Loucy (cell line): ENCODE measurements around the gene GSG1L.

Experiments
- H2AFZ ChIP-seq: fragments of 200-600 bp; sonication (generic); 2 replicates; pipeline ENCODE4 v1.6.0; 2016; ENCODE audit warnings: antibody characterized with exemption, mild to moderate bottlenecking, low read length, moderate library complexity
- H3F3A ChIP-seq: fragments of 200-600 bp; 2 replicates; pipeline ENCODE4 v1.6.0; 2016; ENCODE audit warnings: antibody characterized with exemption, low read depth, mild to moderate bottlenecking
- H3K27me3 ChIP-seq: fragments of 200-600 bp; sonication (generic); 2 replicates; pipeline ENCODE4 v1.6.1; 2014; ENCODE audit warnings: low read length, mild to moderate bottlenecking; ENCODE audit not compliant: insufficient read depth, poor library complexity, severe bottlenecking
- H3K36me3 ChIP-seq: fragments of 200-600 bp; sonication (generic); 2 replicates; pipeline ENCODE4 v1.6.1; 2016; ENCODE audit warnings: low read length; ENCODE audit not compliant: insufficient read depth
- H3K4me1 ChIP-seq: fragments of 200-600 bp; sonication (generic); 2 replicates; pipeline ENCODE4 v1.5.1; 2014; ENCODE audit warnings: low read length, mild to moderate bottlenecking; ENCODE audit not compliant: insufficient read depth, poor library complexity, severe bottlenecking
- H3K4me2 ChIP-seq: fragments of 200-600 bp; sonication (generic); 2 replicates; pipeline ENCODE4 v1.6.0; 2014; ENCODE audit warnings: antibody characterized with exemption, low read length, low read depth, mild to moderate bottlenecking; ENCODE audit not compliant: poor library complexity, severe bottlenecking
- H3K4me3 ChIP-seq: fragments of 200-600 bp; sonication (generic); 2 replicates; pipeline ENCODE4 v1.5.1; 2014; ENCODE audit warnings: low read length, mild to moderate bottlenecking, mixed read lengths; ENCODE audit not compliant: poor library complexity, severe bottlenecking
- H3K79me2 ChIP-seq: fragments of 200-600 bp; sonication (generic); 2 replicates; pipeline ENCODE4 v1.6.1; 2014; ENCODE audit warnings: low read length; ENCODE audit not compliant: insufficient read depth
- H3K9ac ChIP-seq: fragments of 200-600 bp; sonication (generic); 2 replicates; pipeline ENCODE4 v1.6.0; 2014; ENCODE audit warnings: mild to moderate bottlenecking, low read depth, low read length, moderate library complexity; ENCODE audit not compliant: poor library complexity, severe bottlenecking
- H3K9me2 ChIP-seq: fragments of 200-600 bp; sonication (generic); replicated peaks from 2 replicates; pipeline ENCODE4 v1.6.1; 2016; ENCODE audit warnings: low read depth, low read length, mixed read lengths
- H3K9me3 ChIP-seq: fragments of 200-600 bp; sonication (generic); 2 replicates; pipeline ENCODE4 v1.6.1; 2014; ENCODE audit warnings: mild to moderate bottlenecking, antibody characterized with exemption, low read length, low read depth; ENCODE audit not compliant: insufficient read depth
- H4K20me1 ChIP-seq: fragments of 200-600 bp; sonication (generic); 2 replicates; pipeline ENCODE4 v1.6.0; 2014; ENCODE audit warnings: antibody characterized with exemption, low read length, mild to moderate bottlenecking; ENCODE audit not compliant: insufficient read depth, poor library complexity, severe bottlenecking
- EZH2phosphoT487 ChIP-seq: fragments of 200-600 bp; IDR thresholded peaks from 2 replicates; pipeline ENCODE4 v1.6.1; 2018; ENCODE audit warnings: antibody characterized with exemption, mild to moderate bottlenecking, moderate library complexity, borderline replicate concordance
- TF ChIP-seq, protein P1 (sequence below): fragments of 200-600 bp; sonication (generic); conservative IDR thresholded peaks from 2 replicates; pipeline ENCODE4 v1.5.1; 2014; ENCODE audit warnings: mild to moderate bottlenecking, antibody characterized with exemption, low read length

Gene GSG1L

DNA sequence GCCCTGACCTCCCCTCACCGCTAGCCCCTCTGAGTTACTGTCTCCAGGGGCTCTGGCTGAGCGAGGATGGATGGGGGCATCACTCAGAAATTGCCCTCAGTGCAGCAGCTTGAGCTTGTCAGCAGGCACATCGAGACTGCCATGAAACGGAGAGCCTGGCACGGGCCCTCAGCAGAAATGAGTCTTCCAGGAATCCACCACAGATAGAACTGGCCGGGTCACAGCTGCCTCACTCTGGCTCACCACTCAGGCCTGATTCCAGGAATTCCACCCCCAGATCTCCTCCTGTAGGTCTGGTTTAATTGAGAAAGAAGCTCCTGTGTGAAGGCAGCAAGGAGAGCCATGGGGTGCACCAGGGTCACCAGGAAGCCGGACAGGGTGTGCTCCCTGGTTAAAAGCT lies 85.5 kb downstream of the GSG1L start:
- Histone ChIP-seq H3K36me3 (no peaks in the 10 kb centered on the region), H3K27me3 (no peaks in the 10 kb centered on the region), H4K20me1 (no peaks in the 10 kb centered on the region), H3F3A (no peaks in the 10 kb centered on the region), H3K9me3 (no peaks in the 10 kb centered on the region; the same call in 1 of the 2 replicates), H3K4me3 (no peak overlapping the region), H3K9ac (no peak overlapping the region), H3K4me1 (no peaks in the 10 kb centered on the region), H2AFZ (no peak overlapping the region), H3K79me2 (no peaks in the 10 kb centered on the region), H3K9me2 (no peaks in the 10 kb centered on the region), H3K4me2 (no peak overlapping the region)
- TF ChIP-seq EZH2phosphoT487: no peak
- TF ChIP-seq, protein P1, sequence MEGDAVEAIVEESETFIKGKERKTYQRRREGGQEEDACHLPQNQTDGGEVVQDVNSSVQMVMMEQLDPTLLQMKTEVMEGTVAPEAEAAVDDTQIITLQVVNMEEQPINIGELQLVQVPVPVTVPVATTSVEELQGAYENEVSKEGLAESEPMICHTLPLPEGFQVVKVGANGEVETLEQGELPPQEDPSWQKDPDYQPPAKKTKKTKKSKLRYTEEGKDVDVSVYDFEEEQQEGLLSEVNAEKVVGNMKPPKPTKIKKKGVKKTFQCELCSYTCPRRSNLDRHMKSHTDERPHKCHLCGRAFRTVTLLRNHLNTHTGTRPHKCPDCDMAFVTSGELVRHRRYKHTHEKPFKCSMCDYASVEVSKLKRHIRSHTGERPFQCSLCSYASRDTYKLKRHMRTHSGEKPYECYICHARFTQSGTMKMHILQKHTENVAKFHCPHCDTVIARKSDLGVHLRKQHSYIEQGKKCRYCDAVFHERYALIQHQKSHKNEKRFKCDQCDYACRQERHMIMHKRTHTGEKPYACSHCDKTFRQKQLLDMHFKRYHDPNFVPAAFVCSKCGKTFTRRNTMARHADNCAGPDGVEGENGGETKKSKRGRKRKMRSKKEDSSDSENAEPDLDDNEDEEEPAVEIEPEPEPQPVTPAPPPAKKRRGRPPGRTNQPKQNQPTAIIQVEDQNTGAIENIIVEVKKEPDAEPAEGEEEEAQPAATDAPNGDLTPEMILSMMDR: no peak

DNA sequence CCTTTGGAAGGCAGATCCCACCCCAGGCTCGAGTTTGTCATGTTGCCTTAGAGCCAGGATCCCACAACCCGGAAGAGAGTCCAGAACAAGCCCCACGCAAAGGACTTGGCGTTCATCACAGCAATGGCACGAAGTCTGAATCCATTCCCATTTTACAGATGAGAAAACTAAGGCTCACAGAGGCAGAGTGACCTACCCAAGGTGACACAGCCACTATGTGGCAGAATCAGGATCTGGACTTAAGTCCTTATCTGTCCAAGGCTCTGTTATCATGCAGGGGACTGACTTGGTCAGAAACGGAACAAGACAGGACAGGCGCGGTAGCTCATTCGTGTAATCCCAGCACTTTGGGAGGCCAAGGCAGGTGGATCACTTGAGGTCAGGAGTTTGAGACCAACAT lies 86.5 kb downstream of the GSG1L start:
- Histone ChIP-seq H3F3A (no peaks in the 10 kb centered on the region), H3K79me2 (no peaks in the 10 kb centered on the region), H3K4me3 (no peak overlapping the region), H3K27me3 (no peaks in the 10 kb centered on the region), H3K4me2 (no peak overlapping the region), H4K20me1 (no peaks in the 10 kb centered on the region), H3K9ac (no peak overlapping the region), H3K36me3 (no peaks in the 10 kb centered on the region), H3K4me1 (no peaks in the 10 kb centered on the region), H2AFZ (no peak overlapping the region), H3K9me3 (no peaks in the 10 kb centered on the region; the same call in 1 of the 2 replicates), H3K9me2 (no peaks in the 10 kb centered on the region)
- TF ChIP-seq, protein P1: no peak
- no peak for TF ChIP-seq EZH2phosphoT487

DNA sequence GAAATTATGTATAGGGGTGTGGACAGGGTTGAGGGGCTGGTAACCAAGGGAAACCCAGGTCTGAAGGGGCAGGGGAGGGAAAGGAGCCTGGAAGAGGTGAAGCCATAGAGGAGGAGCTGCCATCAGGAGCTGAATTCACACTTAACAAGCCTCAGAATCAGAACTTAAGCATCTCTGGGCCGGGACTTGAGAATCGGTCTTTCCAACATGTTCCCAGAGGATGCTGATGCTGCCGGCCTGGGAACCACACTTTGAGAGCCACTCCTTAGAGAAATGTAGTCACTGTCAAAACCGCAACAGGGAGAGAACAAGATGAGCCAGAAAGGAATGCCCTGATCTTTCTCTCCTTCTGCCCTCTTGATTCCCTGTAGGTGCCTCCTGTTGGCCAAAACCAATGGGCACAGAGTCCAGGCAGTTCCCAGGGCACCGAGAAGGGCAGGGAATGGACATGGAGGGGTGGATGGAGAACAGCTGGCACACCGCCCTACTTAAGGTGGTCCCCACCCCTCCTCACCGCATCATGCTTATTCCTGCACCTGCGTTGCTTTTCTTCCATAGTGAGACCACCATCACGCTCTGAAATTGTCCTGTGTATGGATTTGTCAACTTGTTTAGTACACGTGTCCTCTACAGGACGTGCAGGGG lies 88.5 kb downstream of the GSG1L start:
- H4K20me1 ChIP-seq: no peaks in the 10 kb centered on the region
- 0 out of 2 replicates have a peak, but pooled peaks cover 3% of the 10 kb centered on the region for H3K9me2 ChIP-seq
- no peaks in the 10 kb centered on the region for H3K27me3 ChIP-seq
- no peaks in the 10 kb centered on the region for H3F3A ChIP-seq
- H3K79me2 ChIP-seq: no peaks in the 10 kb centered on the region
- H3K36me3 ChIP-seq: no peaks in the 10 kb centered on the region
- TF ChIP-seq, protein P1: no peak
- no peak for TF ChIP-seq EZH2phosphoT487
- no peaks in the 10 kb centered on the region; the same call in 1 of the 2 replicates for H3K9me3 ChIP-seq
- no peak overlapping the region for H3K4me3 ChIP-seq
- no peak overlapping the region for H3K4me2 ChIP-seq
- H2AFZ ChIP-seq: no peak overlapping the region
- no peaks in the 10 kb centered on the region for H3K4me1 ChIP-seq
- H3K9ac ChIP-seq: no peak overlapping the region
